G401 (cell line): Measurements from ENCODE around the gene NCOA3. TPM values are rescaled to one million over a fixed set of nuclear protein-coding genes. Genes with fewer than 3 reads are reported as not detected.

Source experiments
- DNase-seq: peaks from one replicate; pipeline ENCODE4 v3.0.0-alpha.2; 2015; ENCODE audit warnings: low spot score
- in situ Hi-C: cut with HindIII; loops from 2 replicates; pipeline ENCODE4 v1.10.0; 2016; ENCODE audit warnings: low sequenced_read_pairs, mixed read lengths
- total RNA-seq: library from RNA; depleted of rRNA; stranded (reverse); fragments of >200 nt; shearing (Covaris generic); gene quantifications from 2 replicates; pipeline ENCODE4 v1.2.3, GENCODE V29; 2014

The NCOA3 gene
- total RNA-seq, 1 experiment from 2014 or later = 34.5 TPM

DNA sequence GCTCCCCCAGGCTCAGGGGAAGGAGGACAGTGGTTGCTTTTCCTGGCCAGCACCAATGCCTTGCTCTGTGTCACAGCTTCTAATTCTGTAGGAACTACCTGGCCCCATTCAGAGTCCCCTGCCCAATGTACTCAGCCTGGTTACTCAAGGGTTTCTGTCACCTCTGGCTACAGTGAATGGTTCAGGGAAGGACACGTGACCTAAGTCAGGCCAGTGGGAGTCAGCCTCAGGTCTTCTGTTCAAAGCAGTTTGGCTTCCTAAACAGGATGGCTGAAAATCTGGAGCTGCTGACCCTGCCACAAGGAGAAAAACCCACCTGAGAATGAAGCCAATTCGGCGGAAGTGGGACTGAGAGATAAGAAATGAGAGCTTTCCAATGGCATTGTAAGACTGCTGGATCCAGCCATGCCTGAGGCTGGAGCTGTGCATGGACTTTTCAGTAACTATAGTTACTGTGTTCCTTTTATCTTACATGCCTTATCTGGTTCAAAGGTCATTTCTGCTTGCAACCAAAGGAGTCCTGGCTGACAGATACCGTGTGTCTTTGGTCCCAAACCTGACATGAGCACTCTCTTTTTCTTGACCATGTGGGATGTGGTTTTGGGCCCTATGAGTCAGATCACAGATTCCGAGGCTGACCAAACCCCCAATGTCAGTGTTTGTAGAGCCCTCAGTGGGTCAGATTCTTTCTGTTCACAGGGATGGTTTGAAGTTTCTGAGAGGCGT lies 179.3 kb downstream of the NCOA3 start:
- in situ Hi-C loops = no loop called here
- DNase-seq = no peak

DNA sequence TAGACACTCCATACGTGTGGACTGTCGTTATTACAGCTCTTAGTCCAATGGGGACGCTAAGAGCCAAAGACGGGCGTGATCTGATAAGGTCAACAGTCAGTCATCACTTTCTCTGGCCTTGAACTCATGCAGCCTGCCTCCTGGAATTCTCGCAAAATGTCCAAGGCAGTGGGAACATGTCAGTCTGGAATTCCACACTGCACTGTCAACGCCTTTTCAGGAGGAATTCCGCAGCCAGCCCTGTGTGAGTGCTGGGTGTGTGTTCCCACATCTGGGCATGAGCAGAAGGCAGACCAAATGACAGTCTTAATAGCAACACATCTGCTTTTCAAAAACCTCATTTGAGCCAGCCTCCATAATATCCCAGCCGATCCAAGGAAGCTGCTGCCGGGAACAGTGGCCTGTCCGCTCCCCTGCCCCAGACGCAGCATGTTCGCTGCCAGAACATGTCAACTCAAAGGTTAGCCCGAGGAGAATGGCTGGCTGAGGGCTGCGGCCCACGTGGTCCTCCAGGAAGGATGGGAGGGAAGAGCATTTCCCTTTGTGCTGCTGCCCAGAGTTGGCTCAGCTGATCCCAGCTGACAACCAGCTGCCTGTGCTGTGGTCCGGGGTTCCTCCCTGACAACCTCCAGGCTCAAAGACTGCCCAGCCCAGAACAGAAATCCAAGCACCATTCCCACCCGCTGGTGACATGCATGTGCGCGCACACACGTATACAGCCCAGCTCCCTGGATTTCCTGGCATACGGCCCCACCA lies 180.5 kb downstream of the NCOA3 start:
- DNase-seq = no peak

DNA sequence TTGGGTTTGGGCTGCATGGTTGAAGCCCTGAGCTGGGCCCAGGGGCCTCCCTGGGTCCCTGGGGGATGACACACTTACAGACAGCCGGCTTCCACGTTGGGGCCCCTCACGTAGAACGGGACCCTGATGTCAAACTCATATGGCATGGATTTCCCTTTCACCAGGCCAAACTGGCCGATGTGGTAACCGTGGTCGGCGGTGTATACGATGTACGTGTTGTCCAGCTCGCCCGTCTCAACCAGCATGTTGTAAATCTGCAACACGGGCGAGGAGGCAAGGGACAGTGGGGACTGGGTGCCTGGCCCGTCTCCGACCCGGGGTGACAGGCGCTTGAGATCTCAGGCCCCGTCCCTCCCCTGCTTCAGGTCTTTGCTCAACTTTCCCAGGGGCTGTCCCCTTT lies 181.2 kb downstream of the NCOA3 start:
- in situ Hi-C loops = no loop called here
- no peak for DNase-seq

More for the DNA sequence above, 180.5 kb downstream of the NCOA3 start:
- in situ Hi-C loops = no loop called here

DNA sequence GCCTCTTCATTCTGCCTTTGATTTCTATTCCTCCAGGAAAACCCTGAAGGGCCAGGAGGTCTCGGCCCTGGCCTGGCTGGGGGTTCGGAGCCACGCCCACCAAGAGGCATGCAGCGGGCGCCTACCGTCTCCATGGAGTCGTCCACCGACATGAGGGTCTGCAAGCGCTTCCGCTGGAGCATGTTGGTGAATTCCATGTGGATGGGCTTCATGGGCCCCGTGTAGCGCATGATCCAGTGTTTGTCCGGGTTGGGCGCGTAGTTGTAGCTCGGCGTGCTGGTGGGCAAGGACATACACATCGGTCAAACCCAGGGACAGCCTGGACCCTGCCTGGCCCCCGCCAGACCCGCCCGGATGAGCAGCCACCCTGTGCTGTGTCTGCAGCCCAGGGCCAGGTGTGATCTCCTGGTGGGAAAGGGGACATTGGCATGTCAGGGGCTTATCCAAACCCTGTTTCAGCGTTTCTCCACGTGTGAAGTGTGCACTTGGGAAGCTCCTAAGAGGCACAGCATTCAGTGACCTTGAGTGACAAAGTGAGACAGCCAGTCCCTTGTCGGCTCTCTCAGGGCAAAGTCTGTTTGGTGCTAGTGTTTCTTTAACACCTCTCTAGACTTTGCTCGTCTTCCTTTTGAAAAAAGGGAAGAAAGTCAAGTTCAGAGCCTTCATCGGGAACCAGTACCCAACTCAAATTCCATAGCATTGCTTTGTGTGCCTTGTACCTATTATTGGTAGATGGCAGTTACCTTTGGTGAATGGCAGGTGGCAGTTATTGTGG lies 182.8 kb downstream of the NCOA3 start:
- in situ Hi-C loops = no loop called here
- DNase-seq = no peak

DNA sequence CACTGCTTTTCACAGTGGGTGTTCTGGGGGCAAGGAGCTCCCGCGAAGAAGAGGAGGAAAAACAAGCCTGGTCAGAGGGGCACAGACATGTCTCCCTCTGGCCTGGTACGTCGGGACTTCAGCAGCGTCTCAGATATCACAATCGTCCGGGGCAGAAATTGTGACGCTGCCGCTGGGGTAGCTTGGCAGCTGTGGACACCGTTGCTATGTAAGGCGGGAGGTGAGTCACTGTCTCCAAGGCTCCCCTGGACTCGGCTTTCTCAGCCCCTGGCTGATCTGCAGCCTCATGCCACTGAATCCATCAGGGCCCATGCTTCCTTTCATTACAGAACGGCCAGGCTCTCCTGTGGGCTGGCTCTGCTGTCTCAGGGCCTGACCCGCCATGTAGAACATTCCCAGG lies 184.9 kb downstream of the NCOA3 start:
- in situ Hi-C loops = no loop called here
- no peak for DNase-seq

DNA sequence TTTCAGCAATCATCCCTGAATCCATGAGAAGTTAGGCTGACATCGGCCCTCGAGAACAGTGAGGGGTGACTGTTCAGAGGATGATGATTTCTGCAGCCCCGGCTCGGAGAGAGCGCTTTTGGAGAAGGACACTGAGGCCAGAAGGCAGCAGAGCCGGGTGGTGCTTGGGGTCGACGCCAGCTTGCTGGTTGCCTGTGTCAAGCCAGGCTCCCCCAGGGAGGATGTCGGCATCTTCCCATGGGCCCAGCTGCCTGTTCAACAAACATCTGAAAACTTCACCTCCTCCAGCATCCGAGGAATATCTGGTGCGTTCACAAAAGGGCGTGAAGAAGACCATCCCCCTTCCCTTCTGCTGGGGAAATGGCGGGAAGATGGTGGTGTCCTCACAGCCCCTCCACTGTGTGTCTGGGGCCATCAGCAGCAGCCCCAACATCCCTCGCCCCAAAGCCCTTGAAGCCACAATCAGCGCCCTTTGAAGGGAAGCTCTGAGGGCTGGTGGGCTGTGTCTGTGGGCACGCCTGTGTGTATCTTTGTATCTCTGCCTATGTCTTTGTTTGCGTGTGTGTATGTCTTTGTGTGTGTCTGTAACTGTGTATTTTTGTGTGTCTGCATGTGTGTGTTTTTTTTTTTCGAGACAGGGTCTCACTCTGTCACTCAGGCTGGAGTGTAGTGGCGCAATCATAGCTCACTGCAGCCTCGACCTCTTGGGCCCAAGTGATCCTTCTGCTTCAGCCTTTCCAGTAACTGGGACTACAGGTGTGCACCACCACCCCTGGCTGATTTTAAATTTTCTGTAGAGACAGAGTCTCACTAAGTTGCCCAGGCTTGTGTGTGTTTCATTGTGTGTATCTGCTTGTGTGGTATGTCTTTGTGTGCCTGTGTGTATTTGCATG lies 185.7 kb downstream of the NCOA3 start:
- in situ Hi-C loops = no loop called here
- no peak for DNase-seq

GRCh38 chr20:47688385-47689381 lies 187.0 kb downstream of the NCOA3 start:
- DNase-seq = no peak
- in situ Hi-C loops = no loop called here

- in situ Hi-C loops = no loop called here
- no peak for DNase-seq
Measured at GRCh38 chr20:47689731-47690130, 188.0 kb downstream of the NCOA3 start.

DNA sequence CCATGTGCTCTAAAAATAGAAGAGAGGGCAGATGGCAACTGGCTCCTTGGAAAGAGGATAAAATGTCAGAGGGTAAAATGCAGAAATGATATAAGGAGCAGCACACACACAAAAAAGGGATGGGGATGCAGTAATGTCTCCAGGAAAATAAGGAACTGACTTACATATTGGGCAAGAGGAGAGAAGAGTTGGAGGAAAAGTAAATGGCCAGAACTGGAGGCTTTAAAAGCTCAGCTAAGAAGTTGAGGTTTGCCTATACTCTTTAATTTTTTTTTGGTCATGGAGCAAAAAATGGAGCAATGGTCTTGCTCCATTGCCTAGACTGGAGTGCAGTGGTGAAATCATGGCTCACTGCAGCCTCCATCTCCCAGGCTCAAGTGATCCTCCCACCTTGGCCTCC lies 189.9 kb downstream of the NCOA3 start:
- no peak for DNase-seq
- in situ Hi-C loops = no loop called here

GRCh38 chr20:47694021-47694818 lies 192.5 kb downstream of the NCOA3 start:
- in situ Hi-C loops = no loop called here
- DNase-seq = no peak

DNA sequence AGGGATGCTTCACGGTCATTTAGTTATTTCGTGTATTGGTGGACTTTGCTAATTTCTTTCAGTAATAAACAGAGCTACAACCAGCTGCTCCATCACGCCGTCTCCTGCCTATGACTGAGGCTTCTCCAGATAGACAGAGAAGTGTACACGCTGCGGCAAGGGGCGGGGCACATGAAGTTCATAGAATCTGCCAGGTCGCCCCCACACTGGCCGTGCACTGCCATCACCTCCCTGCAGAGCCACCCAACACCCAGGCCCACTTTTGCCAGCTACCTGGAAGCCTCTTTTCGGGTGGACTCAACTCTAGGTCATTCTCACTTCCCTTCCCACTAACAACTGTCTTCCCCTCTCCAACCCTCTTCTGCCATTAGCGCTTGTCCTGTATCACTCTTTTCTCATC lies 195.2 kb downstream of the NCOA3 start:
- in situ Hi-C loops = no loop called here

DNA sequence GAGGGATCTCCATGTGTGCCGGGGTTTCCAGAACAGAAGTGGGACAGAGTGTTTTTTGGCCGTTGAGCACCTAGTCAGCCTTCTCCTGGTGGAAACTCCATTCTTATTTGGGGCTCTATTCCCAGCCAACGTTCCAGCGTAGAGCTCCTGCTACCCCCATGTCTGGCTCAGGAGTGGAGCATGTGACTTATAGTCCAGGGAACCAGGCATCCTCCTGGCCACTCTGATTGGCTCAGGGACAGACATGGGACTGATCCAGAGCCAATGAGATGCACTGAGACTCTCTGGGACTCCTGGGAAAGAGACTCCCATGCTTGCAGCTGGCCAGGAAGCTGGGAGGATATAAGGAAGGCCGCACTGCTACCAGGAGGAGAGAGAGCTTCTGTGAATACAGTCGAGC lies 196.5 kb downstream of the NCOA3 start:
- DNase-seq = no peak
- in situ Hi-C loops = no loop called here

More for the DNA sequence above, 195.2 kb downstream of the NCOA3 start:
- DNase-seq = no peak

- DNase-seq = no peak
- in situ Hi-C loops = no loop called here
Measured at GRCh38 chr20:47699818-47700217, 198.1 kb downstream of the NCOA3 start.

- no peak for DNase-seq
- in situ Hi-C loops = no loop called here
Measured at GRCh38 chr20:47700327-47700726, 198.6 kb downstream of the NCOA3 start.

DNA sequence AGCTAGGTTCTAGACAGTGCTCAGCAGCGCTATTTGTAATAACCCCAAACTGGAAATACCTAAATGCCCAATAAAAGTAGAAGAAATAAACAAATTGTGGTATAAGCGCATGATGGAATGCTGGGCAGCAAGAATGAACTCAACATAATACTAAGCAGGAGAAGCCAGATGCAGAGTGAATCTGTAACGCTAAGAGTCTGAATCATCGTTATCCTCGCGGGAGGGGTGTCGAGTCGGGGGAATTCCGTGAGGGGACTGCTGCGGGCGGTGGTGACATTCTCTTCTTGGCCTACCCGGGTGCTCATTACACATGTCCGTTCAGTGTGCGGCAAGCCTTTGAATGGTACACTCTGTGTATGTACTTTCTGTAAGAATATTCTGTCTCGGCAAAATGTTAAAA lies 199.9 kb downstream of the NCOA3 start:
- no peak for DNase-seq
- in situ Hi-C loops = no loop called here

- no peak for DNase-seq
- in situ Hi-C loops = no loop called here
Measured at GRCh38 chr20:47703748-47704147, 202.1 kb downstream of the NCOA3 start.
